K562 (cell line): ENCODE results near the gene ECM1. TPM values are rescaled to one million over a fixed set of nuclear protein-coding genes. Genes with fewer than 3 reads are reported as not detected.

Experiments
- BCL6 ChIP-seq: fragments of 250-450 bp; sonication (Bioruptor Pico); IDR thresholded peaks from 2 replicates; pipeline ENCODE4 v1.4.0; 2020
- ESRRB ChIP-seq: fragments of 250-450 bp; sonication (Bioruptor Pico); IDR thresholded peaks from 2 replicates; pipeline ENCODE4 v1.5.0; 2020; ENCODE audit warnings: mild to moderate bottlenecking, moderate library complexity, borderline replicate concordance
- HMG20B ChIP-seq: fragments of 250-450 bp; sonication (Bioruptor Pico); IDR thresholded peaks from 2 replicates; pipeline ENCODE4 v1.5.0; 2021; ENCODE audit warnings: mild to moderate bottlenecking
- HNRNPLL ChIP-seq: fragments of 200-400 bp; formaldehyde crosslinking; IDR thresholded peaks from 2 replicates; pipeline ENCODE4 v1.6.1; 2017; ENCODE audit warnings: low read length, low read depth, mild to moderate bottlenecking; ENCODE audit not compliant: poor library complexity, severe bottlenecking
- ILF3 ChIP-seq: fragments of 450-650 bp; IDR thresholded peaks from 2 replicates; pipeline ENCODE4 v1.6.1; 2018; ENCODE audit warnings: antibody characterized with exemption, mild to moderate bottlenecking, moderate library complexity, borderline replicate concordance
- MCM3 ChIP-seq: fragments of 450-650 bp; IDR thresholded peaks from 2 replicates; pipeline ENCODE4 v1.6.1; 2016
- MIER1 ChIP-seq: fragments of 450-650 bp; IDR thresholded peaks from 2 replicates; pipeline ENCODE4 v1.6.1; 2016; ENCODE audit warnings: antibody characterized with exemption, mild to moderate bottlenecking, low read depth
- RBM25 ChIP-seq: fragments of 200-400 bp; formaldehyde crosslinking; IDR thresholded peaks from 2 replicates; pipeline ENCODE4 v1.6.1; 2018; ENCODE audit warnings: low read length, low read depth, moderate library complexity; ENCODE audit not compliant: severe bottlenecking
- SMC3 ChIP-seq: conservative IDR thresholded peaks from 2 replicates; pipeline ENCODE4 v1.6.1; 2011; ENCODE audit warnings: low read depth, low read length, improper control_type of control experiment; ENCODE audit not compliant: insufficient read depth
- SUPT5H ChIP-seq: fragments of 450-650 bp; IDR thresholded peaks from 2 replicates; pipeline ENCODE4 v1.6.1; 2016
- TEAD2 ChIP-seq: fragments of 450-650 bp; IDR thresholded peaks from 2 replicates; pipeline ENCODE4 v1.6.1; 2016; ENCODE audit warnings: missing genetic modification characterization, control low read depth, missing compliant biosample characterization
- ZBTB1 ChIP-seq: sonication (generic); formaldehyde crosslinking; IDR thresholded peaks from 2 replicates; pipeline ENCODE4 v1.8.1; 2023; ENCODE audit warnings: missing genetic modification reagents, low read depth, mild to moderate bottlenecking, borderline replicate concordance
- ZNF165 ChIP-seq: fragments of 250-450 bp; sonication (Bioruptor Pico); IDR thresholded peaks from 2 replicates; pipeline ENCODE4 v1.4.0; 2020; ENCODE audit warnings: borderline replicate concordance
- ZNF830 ChIP-seq: fragments of 250-450 bp; sonication (Bioruptor Pico); IDR thresholded peaks from 2 replicates; pipeline ENCODE4 v1.5.0; 2021; ENCODE audit warnings: mild to moderate bottlenecking
- polyA plus RNA-seq, 8 experiments: library from polyadenylated mRNA; depleted of rRNA in 4 of 8; stranded (reverse) in 5 of 8; unstranded in 3 of 8; fragments of >200 nt; fragmentation: Nextera tagmentation in 2 of 8; fragmentation: Illumina TruSeq in 1 of 8; extraction: Ambion mirVana in 2 of 8; extraction: Trizol in 1 of 8; gene quantifications; 2 replicates each; pipeline versions ENCODE4 v1.2.1 to v1.2.3, GENCODE V29; 2011 to 2014; ENCODE audit warnings: inconsistent platforms in 1 of 8, missing spikeins in 1 of 8
- total RNA-seq, 7 experiments: library from RNA; depleted of rRNA in 6 of 7; stranded (reverse); fragments of >200 nt in 6 of 7; fragmentation: Illumina TruSeq in 2 of 7; extraction: Trizol in 2 of 7; gene quantifications; 2 replicates each; pipeline versions ENCODE4 v1.2.1 to v1.2.3, GENCODE V29; 2011 to 2021; ENCODE audit warnings: low replicate concordance in 1 of 7
- TF ChIP-seq, protein P1 (sequence below): sonication (generic); formaldehyde crosslinking; IDR thresholded peaks from 2 replicates; pipeline ENCODE4 v1.8.1; 2023; ENCODE audit warnings: mild to moderate bottlenecking, missing genetic modification reagents
- TF ChIP-seq, protein P2 (sequence below): sonication (generic); formaldehyde crosslinking; IDR thresholded peaks from 2 replicates; pipeline ENCODE4 v1.4.0; 2020; ENCODE audit warnings: mild to moderate bottlenecking, missing genetic modification reagents
- TF ChIP-seq, protein P3 (sequence below): sonication (generic); formaldehyde crosslinking; IDR thresholded peaks from 2 replicates; pipeline ENCODE4 v1.9.0; 2022; ENCODE audit warnings: mild to moderate bottlenecking, missing genetic modification reagents
- TF ChIP-seq, protein P4 (sequence below): sonication (generic); formaldehyde crosslinking; IDR thresholded peaks from 2 replicates; pipeline ENCODE4 v1.8.0; 2022; ENCODE audit warnings: missing genetic modification reagents, mild to moderate bottlenecking, moderate library complexity, borderline replicate concordance
- TF ChIP-seq, protein P5 (sequence below), 2 experiments: fragments of 450-650 bp; IDR thresholded peaks; 2 replicates each; pipeline ENCODE4 v1.6.1; 2016

Gene ECM1
- total and polyA plus RNA-seq, 9 of the 15 experiments (the other 6 are each of a cell fraction or from before 2014, with no cell fraction given): 6.6 to 52.2 (median 12.8) TPM

DNA sequence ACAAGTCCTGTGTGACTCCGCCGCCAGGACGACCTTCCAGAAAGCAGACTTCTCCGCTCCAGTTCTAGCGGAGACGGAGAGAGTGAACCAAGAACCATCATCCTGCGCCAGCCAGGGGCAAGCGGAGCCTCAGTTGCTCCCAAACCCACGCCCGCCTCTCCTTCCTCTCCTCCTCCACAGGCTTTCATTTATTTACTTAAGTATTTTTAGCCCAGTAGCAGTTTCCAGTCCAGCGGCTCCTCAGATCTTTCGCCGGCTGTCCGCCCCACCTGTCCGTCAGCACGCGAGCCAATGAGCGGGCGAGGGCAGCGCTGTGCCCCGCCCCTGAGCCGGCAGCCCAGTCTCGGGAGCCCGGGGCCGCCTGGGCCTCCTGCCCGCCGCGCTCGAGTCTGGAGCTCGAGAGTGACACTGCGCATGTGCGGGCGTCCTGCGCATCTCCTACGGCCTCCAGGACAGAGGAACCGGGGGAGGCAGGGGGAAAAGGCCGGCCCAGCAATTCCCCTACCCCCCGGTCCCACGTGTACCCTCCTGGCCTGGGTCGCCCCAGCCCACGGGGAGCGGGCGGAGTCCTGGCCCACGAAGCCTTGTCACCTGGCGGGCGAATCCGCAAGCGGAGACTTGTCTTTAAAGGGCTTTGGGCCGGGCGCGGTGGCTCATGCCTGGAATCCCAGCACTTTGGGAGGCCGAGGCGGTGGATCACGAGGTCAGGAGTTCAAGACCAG lies 7.6 kb downstream of the ECM1 start, which contains the start of gene FALEC (continued):
- TF ChIP-seq, protein P1, sequence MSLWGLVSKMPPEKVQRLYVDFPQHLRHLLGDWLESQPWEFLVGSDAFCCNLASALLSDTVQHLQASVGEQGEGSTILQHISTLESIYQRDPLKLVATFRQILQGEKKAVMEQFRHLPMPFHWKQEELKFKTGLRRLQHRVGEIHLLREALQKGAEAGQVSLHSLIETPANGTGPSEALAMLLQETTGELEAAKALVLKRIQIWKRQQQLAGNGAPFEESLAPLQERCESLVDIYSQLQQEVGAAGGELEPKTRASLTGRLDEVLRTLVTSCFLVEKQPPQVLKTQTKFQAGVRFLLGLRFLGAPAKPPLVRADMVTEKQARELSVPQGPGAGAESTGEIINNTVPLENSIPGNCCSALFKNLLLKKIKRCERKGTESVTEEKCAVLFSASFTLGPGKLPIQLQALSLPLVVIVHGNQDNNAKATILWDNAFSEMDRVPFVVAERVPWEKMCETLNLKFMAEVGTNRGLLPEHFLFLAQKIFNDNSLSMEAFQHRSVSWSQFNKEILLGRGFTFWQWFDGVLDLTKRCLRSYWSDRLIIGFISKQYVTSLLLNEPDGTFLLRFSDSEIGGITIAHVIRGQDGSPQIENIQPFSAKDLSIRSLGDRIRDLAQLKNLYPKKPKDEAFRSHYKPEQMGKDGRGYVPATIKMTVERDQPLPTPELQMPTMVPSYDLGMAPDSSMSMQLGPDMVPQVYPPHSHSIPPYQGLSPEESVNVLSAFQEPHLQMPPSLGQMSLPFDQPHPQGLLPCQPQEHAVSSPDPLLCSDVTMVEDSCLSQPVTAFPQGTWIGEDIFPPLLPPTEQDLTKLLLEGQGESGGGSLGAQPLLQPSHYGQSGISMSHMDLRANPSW (CRISPR knock-in tag): no peak
- TF ChIP-seq, protein P2, sequence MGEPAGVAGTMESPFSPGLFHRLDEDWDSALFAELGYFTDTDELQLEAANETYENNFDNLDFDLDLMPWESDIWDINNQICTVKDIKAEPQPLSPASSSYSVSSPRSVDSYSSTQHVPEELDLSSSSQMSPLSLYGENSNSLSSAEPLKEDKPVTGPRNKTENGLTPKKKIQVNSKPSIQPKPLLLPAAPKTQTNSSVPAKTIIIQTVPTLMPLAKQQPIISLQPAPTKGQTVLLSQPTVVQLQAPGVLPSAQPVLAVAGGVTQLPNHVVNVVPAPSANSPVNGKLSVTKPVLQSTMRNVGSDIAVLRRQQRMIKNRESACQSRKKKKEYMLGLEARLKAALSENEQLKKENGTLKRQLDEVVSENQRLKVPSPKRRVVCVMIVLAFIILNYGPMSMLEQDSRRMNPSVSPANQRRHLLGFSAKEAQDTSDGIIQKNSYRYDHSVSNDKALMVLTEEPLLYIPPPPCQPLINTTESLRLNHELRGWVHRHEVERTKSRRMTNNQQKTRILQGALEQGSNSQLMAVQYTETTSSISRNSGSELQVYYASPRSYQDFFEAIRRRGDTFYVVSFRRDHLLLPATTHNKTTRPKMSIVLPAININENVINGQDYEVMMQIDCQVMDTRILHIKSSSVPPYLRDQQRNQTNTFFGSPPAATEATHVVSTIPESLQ (CRISPR knock-in tag): no peak
- peak; percentile 87 for TF ChIP-seq RBM25
- no peak for TF ChIP-seq ZNF165 (CRISPR knock-in tag)
- TF ChIP-seq ZBTB1 (CRISPR knock-in tag): 0 out of 2 replicates have a peak, but pooled peaks have one; percentile 18
- TF ChIP-seq ILF3: no peak
- TF ChIP-seq BCL6 (CRISPR knock-in tag): no peak
- TF ChIP-seq, protein P3, sequence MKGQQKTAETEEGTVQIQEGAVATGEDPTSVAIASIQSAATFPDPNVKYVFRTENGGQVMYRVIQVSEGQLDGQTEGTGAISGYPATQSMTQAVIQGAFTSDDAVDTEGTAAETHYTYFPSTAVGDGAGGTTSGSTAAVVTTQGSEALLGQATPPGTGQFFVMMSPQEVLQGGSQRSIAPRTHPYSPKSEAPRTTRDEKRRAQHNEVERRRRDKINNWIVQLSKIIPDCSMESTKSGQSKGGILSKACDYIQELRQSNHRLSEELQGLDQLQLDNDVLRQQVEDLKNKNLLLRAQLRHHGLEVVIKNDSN: peak; percentile 53
- no peak for TF ChIP-seq HMG20B (CRISPR knock-in tag)
- no peak for TF ChIP-seq TEAD2 (tag)
- TF ChIP-seq, protein P4, sequence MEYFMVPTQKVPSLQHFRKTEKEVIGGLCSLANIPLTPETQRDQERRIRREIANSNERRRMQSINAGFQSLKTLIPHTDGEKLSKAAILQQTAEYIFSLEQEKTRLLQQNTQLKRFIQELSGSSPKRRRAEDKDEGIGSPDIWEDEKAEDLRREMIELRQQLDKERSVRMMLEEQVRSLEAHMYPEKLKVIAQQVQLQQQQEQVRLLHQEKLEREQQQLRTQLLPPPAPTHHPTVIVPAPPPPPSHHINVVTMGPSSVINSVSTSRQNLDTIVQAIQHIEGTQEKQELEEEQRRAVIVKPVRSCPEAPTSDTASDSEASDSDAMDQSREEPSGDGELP (CRISPR knock-in tag): peak; percentile 56; the same call in 1 of the 2 replicates
- TF ChIP-seq, protein P5, sequence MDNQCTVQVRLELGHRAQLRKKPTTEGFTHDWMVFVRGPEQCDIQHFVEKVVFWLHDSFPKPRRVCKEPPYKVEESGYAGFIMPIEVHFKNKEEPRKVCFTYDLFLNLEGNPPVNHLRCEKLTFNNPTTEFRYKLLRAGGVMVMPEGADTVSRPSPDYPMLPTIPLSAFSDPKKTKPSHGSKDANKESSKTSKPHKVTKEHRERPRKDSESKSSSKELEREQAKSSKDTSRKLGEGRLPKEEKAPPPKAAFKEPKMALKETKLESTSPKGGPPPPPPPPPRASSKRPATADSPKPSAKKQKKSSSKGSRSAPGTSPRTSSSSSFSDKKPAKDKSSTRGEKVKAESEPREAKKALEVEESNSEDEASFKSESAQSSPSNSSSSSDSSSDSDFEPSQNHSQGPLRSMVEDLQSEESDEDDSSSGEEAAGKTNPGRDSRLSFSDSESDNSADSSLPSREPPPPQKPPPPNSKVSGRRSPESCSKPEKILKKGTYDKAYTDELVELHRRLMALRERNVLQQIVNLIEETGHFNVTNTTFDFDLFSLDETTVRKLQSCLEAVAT (IDR thresholded peaks at IDR 0.05): no peak; a peak in 1 of 4 replicates
- TF ChIP-seq MIER1: no peak
- TF ChIP-seq SUPT5H: peak; percentile 56
- TF ChIP-seq MCM3: no peak
- no peak for TF ChIP-seq ESRRB
- no peak for TF ChIP-seq ZNF830 (CRISPR knock-in tag)
- TF ChIP-seq HNRNPLL: no peak
- TF ChIP-seq SMC3: no peak
